ENCODE data around the gene RABGAP1L. TPM values are rescaled to one million over a fixed set of nuclear protein-coding genes. Genes with fewer than 3 reads are reported as not detected.

The RABGAP1L gene
- total RNA-seq, 1 experiment from 2014 or later = 76.9 TPM

- POLR2A ChIA-PET = no interaction called here
- CTCF ChIA-PET = no interaction called here
- Mint-ChIP-seq H3K9me3 (peaks cover 30% of the 10 kb centered on the region), H3K4me3 (no peak overlapping the region), H3K27me3 (ENCODE audit: low read depth) (no peaks in the 10 kb centered on the region), H3K4me1 (no peaks in the 10 kb centered on the region), H3K36me3 (peaks cover 12% of the 10 kb centered on the region), H3K27ac (no peak overlapping the region)
- TF ChIP-seq ZNF263 (CRISPR knock-in tag; IDR thresholded peaks at IDR 0.05; ENCODE audit: low read depth) (no peak), ERG (CRISPR knock-in tag; IDR thresholded peaks at IDR 0.05) (no peak), ZNF512 (CRISPR knock-in tag; IDR thresholded peaks at IDR 0.05; ENCODE audit: borderline replicate concordance) (no peak), JAZF1 (CRISPR knock-in tag; IDR thresholded peaks at IDR 0.05) (no peak), ESRRA (CRISPR knock-in tag; IDR thresholded peaks at IDR 0.05; ENCODE audit: borderline replicate concordance) (no peak), CREM (CRISPR knock-in tag; IDR thresholded peaks at IDR 0.05) (no peak), MXD4 (CRISPR knock-in tag; IDR thresholded peaks at IDR 0.05; ENCODE audit: borderline replicate concordance) (no peak), SMAD3 (CRISPR knock-in tag; IDR thresholded peaks at IDR 0.05; ENCODE audit: borderline replicate concordance) (no peak)
- TF ChIP-seq, protein P1, sequence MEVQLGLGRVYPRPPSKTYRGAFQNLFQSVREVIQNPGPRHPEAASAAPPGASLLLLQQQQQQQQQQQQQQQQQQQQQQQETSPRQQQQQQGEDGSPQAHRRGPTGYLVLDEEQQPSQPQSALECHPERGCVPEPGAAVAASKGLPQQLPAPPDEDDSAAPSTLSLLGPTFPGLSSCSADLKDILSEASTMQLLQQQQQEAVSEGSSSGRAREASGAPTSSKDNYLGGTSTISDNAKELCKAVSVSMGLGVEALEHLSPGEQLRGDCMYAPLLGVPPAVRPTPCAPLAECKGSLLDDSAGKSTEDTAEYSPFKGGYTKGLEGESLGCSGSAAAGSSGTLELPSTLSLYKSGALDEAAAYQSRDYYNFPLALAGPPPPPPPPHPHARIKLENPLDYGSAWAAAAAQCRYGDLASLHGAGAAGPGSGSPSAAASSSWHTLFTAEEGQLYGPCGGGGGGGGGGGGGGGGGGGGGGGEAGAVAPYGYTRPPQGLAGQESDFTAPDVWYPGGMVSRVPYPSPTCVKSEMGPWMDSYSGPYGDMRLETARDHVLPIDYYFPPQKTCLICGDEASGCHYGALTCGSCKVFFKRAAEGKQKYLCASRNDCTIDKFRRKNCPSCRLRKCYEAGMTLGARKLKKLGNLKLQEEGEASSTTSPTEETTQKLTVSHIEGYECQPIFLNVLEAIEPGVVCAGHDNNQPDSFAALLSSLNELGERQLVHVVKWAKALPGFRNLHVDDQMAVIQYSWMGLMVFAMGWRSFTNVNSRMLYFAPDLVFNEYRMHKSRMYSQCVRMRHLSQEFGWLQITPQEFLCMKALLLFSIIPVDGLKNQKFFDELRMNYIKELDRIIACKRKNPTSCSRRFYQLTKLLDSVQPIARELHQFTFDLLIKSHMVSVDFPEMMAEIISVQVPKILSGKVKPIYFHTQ (CRISPR knock-in tag; IDR thresholded peaks at IDR 0.05) = no peak
- TF ChIP-seq, protein P2, sequence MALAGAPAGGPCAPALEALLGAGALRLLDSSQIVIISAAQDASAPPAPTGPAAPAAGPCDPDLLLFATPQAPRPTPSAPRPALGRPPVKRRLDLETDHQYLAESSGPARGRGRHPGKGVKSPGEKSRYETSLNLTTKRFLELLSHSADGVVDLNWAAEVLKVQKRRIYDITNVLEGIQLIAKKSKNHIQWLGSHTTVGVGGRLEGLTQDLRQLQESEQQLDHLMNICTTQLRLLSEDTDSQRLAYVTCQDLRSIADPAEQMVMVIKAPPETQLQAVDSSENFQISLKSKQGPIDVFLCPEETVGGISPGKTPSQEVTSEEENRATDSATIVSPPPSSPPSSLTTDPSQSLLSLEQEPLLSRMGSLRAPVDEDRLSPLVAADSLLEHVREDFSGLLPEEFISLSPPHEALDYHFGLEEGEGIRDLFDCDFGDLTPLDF (CRISPR knock-in tag; IDR thresholded peaks at IDR 0.05) = no peak
- no peak for ATAC-seq
- DNase-seq (ENCODE audit: low spot score) = no peak
Measured at GRCh38 chr1:174713796-174714195, 554.5 kb downstream of the RABGAP1L start.

GRCh38 chr1:174719194-174719593 lies 559.9 kb downstream of the RABGAP1L start:
- no peaks in the 10 kb centered on the region for H3K4me1 Mint-ChIP-seq
- no peak overlapping the region for H3K27ac Mint-ChIP-seq
- ChIA-PET CTCF (no interaction called here), POLR2A (no interaction called here)
- DNase-seq (ENCODE audit: low spot score) (no peak), ATAC-seq (no peak)
- no peaks in the 10 kb centered on the region for H3K36me3 Mint-ChIP-seq
- no peak overlapping the region for H3K4me3 Mint-ChIP-seq
- H3K27me3 Mint-ChIP-seq (ENCODE audit: low read depth) = no peaks in the 10 kb centered on the region
- H3K9me3 Mint-ChIP-seq = peaks cover 4% of the 10 kb centered on the region; the same call in 1 of the 2 replicates
- TF ChIP-seq ZNF232 (CRISPR knock-in tag; IDR thresholded peaks at IDR 0.05) (no peak), HMGA2 (CRISPR knock-in tag; IDR thresholded peaks at IDR 0.05) (peak; percentile 55; the same call in 1 of the 2 replicates), ARID4B (CRISPR knock-in tag; IDR thresholded peaks at IDR 0.05; ENCODE audit: borderline replicate concordance) (no peak), ZNF425 (CRISPR knock-in tag; conservative IDR thresholded peaks at IDR 0.05) (no peak)
- TF ChIP-seq, protein P2 (CRISPR knock-in tag; IDR thresholded peaks at IDR 0.05) = no peak
